Skeletal muscle tissue (tissue), 4 donors: ENCODE data around the gene SEMA7A. TPM values are rescaled to one million over a fixed set of nuclear protein-coding genes. Genes with fewer than 3 reads are reported as not detected.

Experiments
- H3K27ac ChIP-seq: one replicate; pipeline ENCODE4 v1.7.0; 2013; ENCODE audit warnings: mild to moderate bottlenecking, low read depth, low read length, inconsistent platforms
- H3K27me3 ChIP-seq, 3 donors: one replicate each; pipeline ENCODE4 v1.7.0; 2013; ENCODE audit warnings: low read length in 3 of 3; ENCODE audit not compliant: control insufficient read depth in 3 of 3, insufficient read depth in 3 of 3
- H3K36me3 ChIP-seq, 3 donors: one replicate each; pipeline ENCODE4 v1.7.0; 2013; ENCODE audit warnings: low read length in 3 of 3; ENCODE audit not compliant: control insufficient read depth in 3 of 3, insufficient read depth in 3 of 3
- H3K4me1 ChIP-seq, 3 donors: one replicate each; pipeline ENCODE4 v1.7.0; 2013; ENCODE audit warnings: low read length in 3 of 3, mild to moderate bottlenecking in 3 of 3; ENCODE audit not compliant: control insufficient read depth in 3 of 3, insufficient read depth in 3 of 3
- H3K4me3 ChIP-seq, 3 donors: one replicate each; pipeline ENCODE4 v1.7.0; 2013; ENCODE audit warnings: low read length in 3 of 3
- H3K9ac ChIP-seq, 3 donors: one replicate each; pipeline ENCODE4 v1.7.0; 2013; ENCODE audit warnings: low read length in 3 of 3, mild to moderate bottlenecking in 3 of 3, moderate library complexity in 2 of 3, low read depth in 1 of 3
- H3K9me3 ChIP-seq, 3 donors: one replicate each; pipeline ENCODE4 v1.7.0; 2013; ENCODE audit warnings: low read length in 3 of 3; ENCODE audit not compliant: control insufficient read depth in 3 of 3
- total RNA-seq: library from RNA; depleted of rRNA; stranded (reverse); fragments of >200 nt; gene quantifications from one replicate; pipeline ENCODE4 v1.2.3, GENCODE V29; 2014
- donor health status: Osteomylitis.

The SEMA7A gene
- total RNA-seq, 1 donor from 2014 or later: 5.2 TPM

DNA sequence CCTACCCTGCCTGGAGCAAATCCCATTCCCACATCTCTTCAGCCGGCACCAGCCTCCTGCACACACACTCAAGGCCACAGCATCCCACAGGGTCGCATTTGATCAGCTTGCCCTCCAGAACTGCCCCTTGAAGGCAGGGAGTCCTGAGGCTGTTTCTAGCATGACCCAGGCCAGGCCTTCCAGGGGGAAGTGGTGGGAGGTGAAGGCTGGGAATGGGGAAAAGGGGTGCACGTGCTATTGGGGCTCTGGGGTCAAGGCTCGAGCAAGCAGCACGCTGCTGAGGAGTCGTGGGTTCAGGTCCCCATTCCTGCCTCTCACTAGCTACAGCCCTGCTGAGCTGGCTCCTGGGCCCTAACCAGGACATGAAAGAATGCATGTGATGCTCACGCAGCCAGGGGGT lies 24.9 kb downstream of the SEMA7A start:
- H3K9me3 ChIP-seq: no peaks in the 10 kb centered on the region
- H3K27ac ChIP-seq: no peak overlapping the region
- peaks cover 0 to 5% (median 3%) of the 10 kb centered on the region in 3 donors for H3K27me3 ChIP-seq
- no peak overlapping the region for H3K9ac ChIP-seq
- no peak overlapping the region for H3K4me3 ChIP-seq
- no peaks in the 10 kb centered on the region for H3K36me3 ChIP-seq
- H3K4me1 ChIP-seq: no peaks in the 10 kb centered on the region

DNA sequence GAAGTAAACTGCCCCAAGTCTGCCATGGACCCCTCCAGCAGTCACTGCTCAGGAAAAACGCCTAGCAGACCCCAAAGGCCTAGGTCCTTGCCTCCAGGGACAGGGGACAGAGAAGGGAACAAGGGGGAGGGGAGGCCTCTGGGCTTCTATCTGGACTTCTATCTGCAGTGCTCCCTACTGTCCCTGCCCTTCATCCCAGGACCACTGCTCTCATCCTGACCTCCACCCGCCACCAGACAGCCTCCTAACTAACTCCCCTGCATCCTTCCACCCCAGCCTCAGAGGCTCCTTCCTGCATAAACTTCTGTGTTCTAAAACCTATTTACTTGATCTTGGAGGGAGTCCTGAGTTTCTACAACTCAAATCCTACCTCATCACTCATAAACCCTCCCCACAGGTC lies 25.4 kb downstream of the SEMA7A start:
- Histone ChIP-seq H3K4me1 (peaks cover 0 to 4% (median 3%) of the 10 kb centered on the region in 3 donors), H3K27me3 (peaks cover 0 to 5% (median 3%) of the 10 kb centered on the region in 3 donors), H3K4me3 (no peak overlapping the region), H3K27ac (no peak overlapping the region), H3K9me3 (no peaks in the 10 kb centered on the region), H3K9ac (no peak overlapping the region), H3K36me3 (no peaks in the 10 kb centered on the region)

DNA sequence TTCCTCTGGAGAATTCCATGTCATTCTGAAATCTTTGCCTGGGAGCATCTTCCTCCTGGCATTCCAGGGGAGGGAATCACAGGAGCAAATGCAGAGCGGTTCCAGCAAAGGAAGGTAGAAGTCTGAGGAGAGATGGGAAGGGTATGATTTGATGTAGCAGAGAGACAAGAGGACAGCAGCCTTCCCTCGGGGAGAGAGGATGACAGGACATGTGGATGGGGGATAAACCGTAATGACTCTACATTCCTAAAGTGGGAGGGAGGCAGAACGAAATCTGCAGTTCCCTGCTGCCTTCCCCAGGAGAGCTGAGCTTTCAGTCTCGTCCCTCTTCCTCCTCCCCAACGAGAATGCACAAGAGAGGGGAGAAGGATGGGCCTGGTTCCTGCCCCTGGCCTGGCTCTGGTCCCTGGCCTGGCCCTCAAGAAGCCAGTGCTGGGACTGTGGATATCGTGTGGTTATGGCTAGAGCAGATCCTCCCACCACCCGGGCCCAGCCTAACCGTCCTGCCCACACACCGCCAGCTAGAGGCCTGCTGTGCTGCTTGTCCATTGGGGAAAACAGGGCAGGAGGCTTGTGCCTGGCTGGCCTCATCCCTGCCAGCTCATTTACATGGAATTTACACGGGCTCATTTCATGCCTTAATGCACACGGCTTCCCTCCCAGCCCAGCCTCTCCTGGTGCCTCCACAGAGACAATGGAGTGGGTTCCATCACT lies 26.6 kb downstream of the SEMA7A start:
- no peak overlapping the region for H3K9ac ChIP-seq
- no peaks in the 10 kb centered on the region for H3K36me3 ChIP-seq
- H3K4me1 ChIP-seq: peaks cover 3 to 15% (median 5%) of the 10 kb centered on the region in 3 donors
- H3K4me3 ChIP-seq: no peak overlapping the region
- H3K27me3 ChIP-seq: peaks cover under 1 to 5% (median 3%) of the 10 kb centered on the region in 3 donors
- H3K27ac ChIP-seq: no peak overlapping the region
- no peaks in the 10 kb centered on the region for H3K9me3 ChIP-seq

DNA sequence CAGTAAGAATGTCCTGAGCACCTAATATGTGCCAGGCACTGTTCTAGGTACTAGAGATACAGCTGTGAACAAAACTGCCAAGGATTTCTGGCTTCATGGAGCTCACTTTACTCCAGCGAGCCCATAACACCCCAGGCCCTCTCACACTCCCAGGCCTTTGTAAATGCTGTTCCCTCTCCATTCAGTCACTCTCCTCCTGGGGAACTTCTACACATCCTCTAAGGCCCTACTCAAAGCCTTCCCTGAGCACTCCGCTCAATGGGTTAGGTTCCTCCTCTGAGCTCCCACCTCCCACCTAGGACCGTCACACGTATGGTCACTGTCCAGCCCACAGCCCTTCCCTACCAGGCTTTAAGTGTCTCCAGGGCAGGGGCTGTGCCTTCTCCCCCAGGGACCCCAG lies 27.2 kb downstream of the SEMA7A start:
- Histone ChIP-seq H3K27ac (no peak overlapping the region), H3K4me3 (no peak overlapping the region), H3K4me1 (peaks cover 3 to 15% (median 7%) of the 10 kb centered on the region in 3 donors), H3K27me3 (peaks cover 3 to 5% (median 3%) of the 10 kb centered on the region in 3 donors), H3K9me3 (no peaks in the 10 kb centered on the region), H3K36me3 (no peaks in the 10 kb centered on the region), H3K9ac (no peak overlapping the region)

DNA sequence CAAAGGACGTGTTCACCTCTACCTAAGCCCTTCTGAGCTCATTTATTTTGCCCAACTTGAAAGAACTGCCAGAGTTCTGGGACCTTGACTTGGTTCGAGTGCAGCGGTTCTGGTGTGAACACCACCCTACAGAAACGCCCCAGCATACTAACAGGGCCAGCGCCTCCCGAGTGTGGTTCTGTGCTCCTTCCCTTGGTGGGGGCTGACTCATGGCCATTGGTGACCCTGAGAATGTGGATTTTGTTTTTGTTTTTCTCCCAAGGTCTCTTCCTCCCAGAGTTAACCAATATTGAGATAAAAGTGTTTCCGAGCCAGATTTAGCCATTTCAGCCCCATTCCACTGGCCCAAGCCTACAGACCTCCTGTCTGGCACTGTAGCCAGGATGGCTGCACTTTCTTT lies 27.9 kb downstream of the SEMA7A start:
- Histone ChIP-seq H3K36me3 (no peaks in the 10 kb centered on the region), H3K27ac (no peak overlapping the region), H3K9me3 (no peaks in the 10 kb centered on the region), H3K9ac (no peak overlapping the region), H3K4me1 (peaks cover 3 to 20% (median 13%) of the 10 kb centered on the region in 3 donors), H3K4me3 (no peak overlapping the region), H3K27me3 (peaks cover 3 to 9% (median 8%) of the 10 kb centered on the region in 3 donors)

DNA sequence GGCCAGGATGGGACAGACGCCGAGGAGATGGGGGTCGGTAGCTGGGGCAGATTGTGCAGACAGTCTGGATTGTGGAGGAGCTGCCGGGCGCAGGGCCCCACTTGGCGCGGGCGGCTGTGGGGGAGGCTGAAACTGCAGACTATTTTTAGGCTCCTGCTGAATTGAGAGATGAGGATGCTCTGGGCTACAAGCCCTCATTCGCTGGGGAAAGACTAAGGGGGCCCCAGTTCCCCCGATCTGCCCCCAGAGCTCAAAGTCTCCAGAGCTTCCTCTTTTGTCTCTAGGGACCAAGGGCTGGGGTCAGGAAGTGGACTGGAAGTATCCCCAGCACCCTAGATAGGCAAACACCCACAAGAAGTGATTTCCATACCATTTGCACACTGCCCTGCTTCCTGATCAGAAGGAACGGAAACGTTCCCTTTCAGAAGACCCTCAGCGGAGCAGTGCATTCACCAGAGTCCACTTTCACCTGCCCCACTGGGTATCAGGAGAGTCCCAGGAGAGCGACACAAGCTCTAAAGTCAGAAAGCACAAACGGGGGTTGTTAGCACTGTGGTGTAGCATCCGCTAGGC lies 29.7 kb downstream of the SEMA7A start:
- Histone ChIP-seq H3K27ac (no peak overlapping the region), H3K9me3 (no peaks in the 10 kb centered on the region), H3K36me3 (no peaks in the 10 kb centered on the region), H3K4me1 (peaks cover 3 to 20% (median 13%) of the 10 kb centered on the region in 3 donors), H3K9ac (no peak overlapping the region), H3K27me3 (peaks cover 3 to 14% (median 8%) of the 10 kb centered on the region in 3 donors), H3K4me3 (no peak overlapping the region)

DNA sequence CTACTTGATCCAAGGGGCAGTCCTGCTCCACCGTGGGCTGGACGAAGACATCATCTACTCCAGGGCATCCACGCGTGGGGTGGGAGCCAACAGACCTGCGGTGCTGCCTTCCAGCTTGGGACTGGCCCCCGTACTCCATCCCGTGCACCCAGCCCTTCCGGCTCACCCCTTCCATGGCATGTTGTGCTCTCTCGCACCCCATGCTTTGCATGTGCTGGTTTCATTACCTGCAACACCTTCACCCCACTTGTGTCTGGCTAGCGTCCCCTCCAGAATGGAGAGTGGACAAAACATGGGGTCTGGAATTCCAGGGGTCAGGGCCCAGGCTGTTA lies 30.2 kb downstream of the SEMA7A start:
- no peaks in the 10 kb centered on the region for H3K36me3 ChIP-seq
- H3K27ac ChIP-seq: no peak overlapping the region
- H3K9me3 ChIP-seq: no peaks in the 10 kb centered on the region
- no peak overlapping the region for H3K4me3 ChIP-seq
- H3K4me1 ChIP-seq: peaks cover 3 to 20% (median 13%) of the 10 kb centered on the region in 3 donors
- H3K27me3 ChIP-seq: peaks cover 3 to 14% (median 8%) of the 10 kb centered on the region in 3 donors
- no peak overlapping the region for H3K9ac ChIP-seq

DNA sequence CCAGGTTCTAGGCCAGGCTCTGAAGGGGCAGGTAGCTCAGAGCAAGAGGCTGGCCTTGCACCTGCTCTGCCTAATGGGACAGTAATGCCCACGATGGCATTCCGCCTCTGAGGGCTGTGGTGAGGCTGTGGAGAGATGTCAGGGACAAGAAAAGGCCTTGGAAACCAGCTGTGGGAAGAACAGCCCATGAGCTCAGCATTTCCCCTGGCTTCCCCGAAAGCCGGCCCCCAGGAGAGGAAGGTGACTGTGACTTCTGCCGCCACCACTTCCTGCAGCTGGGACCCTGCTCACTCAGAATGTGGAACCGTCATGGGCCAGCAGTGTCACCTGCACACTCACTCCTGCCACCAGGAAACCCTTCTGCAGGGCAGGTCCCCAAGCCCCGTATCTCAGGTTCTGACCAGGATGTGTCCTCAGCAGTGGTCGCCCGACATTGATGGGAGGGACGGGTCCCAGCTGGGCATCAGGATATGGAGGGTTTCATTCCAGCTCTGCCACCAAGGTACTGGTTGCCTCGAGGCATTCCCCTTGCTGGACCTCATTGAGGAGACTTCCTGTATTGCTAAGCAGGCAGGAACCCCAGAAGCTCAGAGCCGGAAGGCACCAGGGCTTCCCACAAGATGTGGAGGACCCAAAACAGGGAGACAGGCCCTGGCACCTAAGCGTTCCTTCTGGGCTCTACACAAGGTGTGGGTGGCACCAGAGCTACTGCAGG lies 30.7 kb downstream of the SEMA7A start:
- Histone ChIP-seq H3K27me3 (peaks cover 3 to 14% (median 11%) of the 10 kb centered on the region in 3 donors), H3K9ac (no peak overlapping the region), H3K9me3 (no peaks in the 10 kb centered on the region), H3K4me3 (no peak overlapping the region), H3K4me1 (peaks cover 3 to 20% (median 13%) of the 10 kb centered on the region in 3 donors), H3K36me3 (no peaks in the 10 kb centered on the region), H3K27ac (no peak overlapping the region)

DNA sequence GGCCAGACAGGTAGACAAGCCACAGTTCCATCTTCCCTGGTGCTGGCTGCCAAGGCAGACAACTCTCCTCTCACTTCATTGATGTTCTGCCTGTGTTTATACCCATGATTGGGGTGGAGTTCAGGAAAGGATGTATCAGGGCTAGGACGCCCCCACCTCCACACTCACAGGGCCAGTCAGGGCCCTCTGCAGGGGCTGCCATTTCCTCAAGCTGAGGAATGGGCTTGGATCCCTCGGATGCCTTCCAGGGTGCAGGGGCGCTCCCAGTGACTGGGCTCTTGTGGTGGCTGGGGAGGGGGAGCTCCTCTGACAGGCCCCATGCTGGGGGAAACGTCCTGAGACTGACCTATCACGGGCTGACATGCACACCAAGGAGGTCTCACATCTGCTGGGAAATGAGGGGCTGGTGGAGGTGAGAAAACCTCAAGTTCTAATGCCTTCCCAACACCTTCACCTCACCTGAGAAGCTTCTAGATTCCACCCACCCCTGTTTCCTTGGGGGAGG lies 31.4 kb downstream of the SEMA7A start:
- Histone ChIP-seq H3K9me3 (no peaks in the 10 kb centered on the region), H3K27ac (no peak overlapping the region), H3K27me3 (peaks cover 3 to 15% (median 14%) of the 10 kb centered on the region in 3 donors), H3K9ac (no peak overlapping the region), H3K4me1 (peaks cover 3 to 20% (median 13%) of the 10 kb centered on the region in 3 donors), H3K36me3 (no peaks in the 10 kb centered on the region), H3K4me3 (no peak overlapping the region)
